HG02943 (cell line): Measurements from ENCODE around the gene ZNF385B.
"Not testable (repeated sequence)": the region's sequence is repeated elsewhere in the genome, so short reads cannot be mapped to it uniquely, and the experiment has no call there.

Experiments used
- ATAC-seq: cut with Tn5 transposase; IDR thresholded peaks from one replicate; pipeline ENCODE4 v1.9.1; 2021; ENCODE audit warnings: mild to moderate bottlenecking, low read depth, moderate library complexity; ENCODE audit not compliant: unreplicated experiment

ZNF385B gene

GRCh38 chr2:179645047-179645446 lies 216.4 kb downstream of the ZNF385B start:
- no peak for ATAC-seq

GRCh38 chr2:179642462-179642861 lies 218.9 kb downstream of the ZNF385B start:
- no peak for ATAC-seq

GRCh38 chr2:179636995-179637394 lies 224.4 kb downstream of the ZNF385B start:
- ATAC-seq, result no peak

- no peak for ATAC-seq
Observed at GRCh38 chr2:179636100-179636980, 225.1 kb downstream of the ZNF385B start.

GRCh38 chr2:179631769-179632385 lies 229.5 kb downstream of the ZNF385B start:
- not testable (repeated sequence) for ATAC-seq

- not testable (repeated sequence) for ATAC-seq
Observed at GRCh38 chr2:179629776-179630175, 231.6 kb downstream of the ZNF385B start.

- ATAC-seq, result no peak
Observed at GRCh38 chr2:179626261-179626660, 235.2 kb downstream of the ZNF385B start.

- no peak for ATAC-seq
Observed at GRCh38 chr2:179622635-179623300, 238.6 kb downstream of the ZNF385B start.

GRCh38 chr2:179622112-179622511 lies 239.3 kb downstream of the ZNF385B start:
- no peak for ATAC-seq

GRCh38 chr2:179619947-179620467 lies 241.4 kb downstream of the ZNF385B start:
- no peak for ATAC-seq

GRCh38 chr2:179614121-179614520 lies 247.3 kb downstream of the ZNF385B start:
- ATAC-seq, result no peak

GRCh38 chr2:179613701-179614100 lies 247.7 kb downstream of the ZNF385B start:
- no peak for ATAC-seq

- ATAC-seq, result no peak
Observed at GRCh38 chr2:179613299-179613651, 248.1 kb downstream of the ZNF385B start.

GRCh38 chr2:179612591-179613298 lies 248.7 kb downstream of the ZNF385B start:
- no peak for ATAC-seq

GRCh38 chr2:179612108-179612507 lies 249.3 kb downstream of the ZNF385B start:
- ATAC-seq, result no peak

- no peak for ATAC-seq
Observed at GRCh38 chr2:179606141-179606540, 255.3 kb downstream of the ZNF385B start.

- ATAC-seq, result no peak
Observed at GRCh38 chr2:179605341-179605740, 256.1 kb downstream of the ZNF385B start.

- no peak for ATAC-seq
Observed at GRCh38 chr2:179604598-179604997, 256.8 kb downstream of the ZNF385B start.

GRCh38 chr2:179602452-179602851 lies 259.0 kb downstream of the ZNF385B start:
- ATAC-seq, result no peak

GRCh38 chr2:179596018-179596417 lies 265.4 kb downstream of the ZNF385B start:
- ATAC-seq, result no peak

- ATAC-seq, result no peak
Observed at GRCh38 chr2:179595284-179595683, 266.1 kb downstream of the ZNF385B start.
